Mononuclear cell (primary cell): Measurements from ENCODE around the gene BRD1. TPM values are rescaled to one million over a fixed set of nuclear protein-coding genes. Genes with fewer than 3 reads are reported as not detected.
A peak's percentile ranks its signal among the peaks of the same experiment; 100 is the strongest.

Source experiments
- H3K27me3 ChIP-seq: 2 replicates; pipeline ENCODE4 v1.6.0; 2011; ENCODE audit warnings: low read length, control low read depth; ENCODE audit not compliant: insufficient read depth
- H3K4me1 ChIP-seq: 2 replicates; pipeline ENCODE4 v1.5.1; 2011; ENCODE audit warnings: mild to moderate bottlenecking, low read length, control low read depth; ENCODE audit not compliant: insufficient read depth
- H3K4me3 ChIP-seq: 2 replicates; pipeline ENCODE4 v1.5.1; 2011; ENCODE audit warnings: mild to moderate bottlenecking, low read length, moderate library complexity
- H3K9me3 ChIP-seq: 2 replicates; pipeline ENCODE4 v1.5.1; 2011; ENCODE audit warnings: low read depth, mild to moderate bottlenecking, control low read depth, low read length
- total RNA-seq: library from RNA; depleted of rRNA; stranded (reverse); fragments of >200 nt; gene quantifications from one replicate; pipeline ENCODE4 v1.2.3, GENCODE V29; 2012

BRD1 gene
- total RNA-seq, 1 donor = 85.1 TPM

GRCh38 chr22:49847751-49848689 is 20.3 kb upstream of the BRD1 start:
- Histone ChIP-seq H3K4me3 (peak overlapping the region; percentile 45), H3K27me3 (no peaks in the 10 kb centered on the region), H3K4me1 (peaks cover 21% of the 10 kb centered on the region), H3K9me3 (no peaks in the 10 kb centered on the region)

GRCh38 chr22:49845666-49846459 is 18.2 kb upstream of the BRD1 start:
- no peak overlapping the region for H3K4me3 ChIP-seq
- no peaks in the 10 kb centered on the region for H3K9me3 ChIP-seq
- no peaks in the 10 kb centered on the region for H3K27me3 ChIP-seq
- peaks cover 13% of the 10 kb centered on the region for H3K4me1 ChIP-seq

- H3K4me3 ChIP-seq = no peak overlapping the region
- peaks cover 13% of the 10 kb centered on the region for H3K4me1 ChIP-seq
- H3K27me3 ChIP-seq = no peaks in the 10 kb centered on the region
- H3K9me3 ChIP-seq = no peaks in the 10 kb centered on the region
Measured at GRCh38 chr22:49845241-49845640, 17.6 kb upstream of the BRD1 start.

- Histone ChIP-seq H3K4me3 (peak overlapping the region; percentile 35), H3K27me3 (no peaks in the 10 kb centered on the region), H3K9me3 (no peaks in the 10 kb centered on the region), H3K4me1 (peaks cover 15% of the 10 kb centered on the region)
Measured at GRCh38 chr22:49838771-49839717, 11.4 kb upstream of the BRD1 start.

- H3K4me1 ChIP-seq = peaks cover 22% of the 10 kb centered on the region
- no peak overlapping the region for H3K4me3 ChIP-seq
- H3K9me3 ChIP-seq = no peaks in the 10 kb centered on the region
- H3K27me3 ChIP-seq = no peaks in the 10 kb centered on the region
Measured at GRCh38 chr22:49833340-49834007, 5.8 kb upstream of the BRD1 start.

GRCh38 chr22:49829044-49829853 is 1.6 kb upstream of the BRD1 start:
- Histone ChIP-seq H3K4me3 (no peak overlapping the region), H3K4me1 (peaks cover 44% of the 10 kb centered on the region), H3K27me3 (no peaks in the 10 kb centered on the region), H3K9me3 (no peaks in the 10 kb centered on the region)

GRCh38 chr22:49828599-49828965 is 909 bp upstream of the BRD1 start:
- peaks cover 45% of the 10 kb centered on the region for H3K4me1 ChIP-seq
- no peaks in the 10 kb centered on the region for H3K9me3 ChIP-seq
- no peaks in the 10 kb centered on the region for H3K27me3 ChIP-seq
- H3K4me3 ChIP-seq = no peak overlapping the region

GRCh38 chr22:49827271-49827852 is 311 bp downstream of the BRD1 start:
- Histone ChIP-seq H3K9me3 (no peaks in the 10 kb centered on the region), H3K4me3 (peak overlapping the region; percentile 63), H3K4me1 (peaks cover 45% of the 10 kb centered on the region), H3K27me3 (no peaks in the 10 kb centered on the region)

- peak overlapping the region; percentile 63 for H3K4me3 ChIP-seq
- H3K27me3 ChIP-seq = no peaks in the 10 kb centered on the region
- no peaks in the 10 kb centered on the region for H3K9me3 ChIP-seq
- peaks cover 45% of the 10 kb centered on the region for H3K4me1 ChIP-seq
Measured at GRCh38 chr22:49826603-49827270, 936 bp downstream of the BRD1 start.

- no peaks in the 10 kb centered on the region for H3K9me3 ChIP-seq
- H3K4me1 ChIP-seq = peaks cover 45% of the 10 kb centered on the region
- H3K27me3 ChIP-seq = no peaks in the 10 kb centered on the region
- peak overlapping the region; percentile 63 for H3K4me3 ChIP-seq
Measured at GRCh38 chr22:49825944-49826602, 1.6 kb downstream of the BRD1 start.

GRCh38 chr22:49825436-49825835 is 2.2 kb downstream of the BRD1 start:
- no peaks in the 10 kb centered on the region for H3K27me3 ChIP-seq
- H3K9me3 ChIP-seq = no peaks in the 10 kb centered on the region
- no peak overlapping the region for H3K4me3 ChIP-seq
- H3K4me1 ChIP-seq = peaks cover 45% of the 10 kb centered on the region

- no peak overlapping the region for H3K4me3 ChIP-seq
- peaks cover 40% of the 10 kb centered on the region for H3K4me1 ChIP-seq
- H3K9me3 ChIP-seq = no peaks in the 10 kb centered on the region
- H3K27me3 ChIP-seq = no peaks in the 10 kb centered on the region
Measured at GRCh38 chr22:49824936-49825335, 2.7 kb downstream of the BRD1 start.
